PFSK-1 (cell line): ENCODE data around the gene RHOT2. TPM values are rescaled to one million over a fixed set of nuclear protein-coding genes. Genes with fewer than 3 reads are reported as not detected.
A peak's percentile ranks its signal among the peaks of the same experiment; 100 is the strongest.

Experiments used
- FOXP2 ChIP-seq: optimal IDR thresholded peaks from 2 replicates; pipeline ENCODE3; 2011; ENCODE audit warnings: borderline replicate concordance, control low read depth, inconsistent platforms; ENCODE audit not compliant: insufficient read depth; ENCODE audit errors: extremely low read length, extremely low read depth
- POLR2AphosphoS5 ChIP-seq: IDR thresholded peaks from 2 replicates; pipeline ENCODE4 v1.6.1; 2012; ENCODE audit warnings: low read depth, mild to moderate bottlenecking, control low read depth, low read length, moderate library complexity
- REST ChIP-seq, 2 experiments: IDR thresholded peaks; 2 replicates each; pipeline versions ENCODE4 v1.6.1 to v1.8.0; 2011 to 2012; ENCODE audit warnings: low read depth in 2 of 2, low read length in 2 of 2, control low read depth in 1 of 2, inconsistent platforms in 1 of 2, mild to moderate bottlenecking in 1 of 2, moderate library complexity in 1 of 2; ENCODE audit not compliant: insufficient read depth in 1 of 2
- SIN3A ChIP-seq: IDR thresholded peaks from 2 replicates; pipeline ENCODE4 v1.6.1; 2012; ENCODE audit warnings: mild to moderate bottlenecking, low read length, moderate library complexity, borderline replicate concordance; ENCODE audit not compliant: insufficient read depth
- TAF1 ChIP-seq: IDR thresholded peaks from 2 replicates; pipeline ENCODE4 v1.6.1; 2012; ENCODE audit warnings: low read length, control low read depth, borderline replicate concordance; ENCODE audit not compliant: insufficient read depth
- polyA plus RNA-seq: library from polyadenylated mRNA; unstranded; fragments of >200 nt; gene quantifications from one replicate; pipeline ENCODE4 v1.2.1, GENCODE V29; 2012; ENCODE audit warnings: low read depth, missing spikeins; ENCODE audit not compliant: insufficient read length

Gene RHOT2
- 139 TPM for polyA plus RNA-seq

DNA sequence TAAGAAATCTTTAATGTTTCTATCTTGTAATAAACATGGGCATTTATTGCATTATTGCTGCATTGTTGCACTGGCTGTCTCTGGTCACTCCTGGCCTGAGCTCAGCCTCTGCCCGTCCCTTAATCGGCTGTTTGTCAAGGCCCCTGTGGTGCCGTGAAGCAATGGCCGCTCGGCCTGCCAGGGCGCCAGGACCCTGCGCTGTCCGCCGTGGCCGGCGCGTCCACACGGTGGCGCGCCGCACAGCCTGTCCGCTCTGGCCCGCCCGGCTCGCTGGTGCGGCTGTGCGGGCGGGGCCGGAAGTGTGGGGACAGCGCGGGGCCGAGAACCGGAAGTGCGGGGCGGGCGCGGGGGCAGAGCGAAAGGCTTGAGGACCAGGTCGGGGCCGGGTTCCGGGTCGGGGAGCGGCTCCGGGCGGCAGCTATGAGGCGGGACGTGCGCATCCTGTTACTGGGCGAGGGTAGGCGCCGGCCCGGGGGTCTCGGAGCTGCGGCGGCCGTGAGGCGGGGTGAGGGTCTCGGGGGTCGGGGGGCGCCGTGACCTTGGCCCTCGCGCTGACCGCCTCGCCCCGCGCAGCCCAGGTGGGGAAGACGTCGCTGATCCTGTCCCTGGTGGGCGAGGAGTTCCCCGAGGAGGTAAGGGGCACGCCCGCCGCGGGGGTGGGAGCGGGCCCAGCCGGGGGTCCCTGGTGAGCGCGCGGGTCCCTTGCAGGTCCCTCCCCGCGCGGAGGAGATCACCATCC, at the start of gene RHOT2:
TSS of gene RHOT2 (plus strand) at position 353 of the 739 bp plus-strand sequence. CDS start at position 421, 68 bp downstream.
- TF ChIP-seq REST (IDR thresholded peaks at IDR 0.05; ENCODE audit: insufficient read depth in 1 of 2, low read depth in 2 of 2, low read length in 2 of 2) (peak; percentile 35 to 49; a peak in 2 of 4 replicates), POLR2AphosphoS5 (peak; percentile 84), FOXP2 (no peak), SIN3A (peak; percentile 59; the same call in 1 of the 2 replicates), TAF1 (peak; percentile 82; the same call in 1 of the 2 replicates)

DNA sequence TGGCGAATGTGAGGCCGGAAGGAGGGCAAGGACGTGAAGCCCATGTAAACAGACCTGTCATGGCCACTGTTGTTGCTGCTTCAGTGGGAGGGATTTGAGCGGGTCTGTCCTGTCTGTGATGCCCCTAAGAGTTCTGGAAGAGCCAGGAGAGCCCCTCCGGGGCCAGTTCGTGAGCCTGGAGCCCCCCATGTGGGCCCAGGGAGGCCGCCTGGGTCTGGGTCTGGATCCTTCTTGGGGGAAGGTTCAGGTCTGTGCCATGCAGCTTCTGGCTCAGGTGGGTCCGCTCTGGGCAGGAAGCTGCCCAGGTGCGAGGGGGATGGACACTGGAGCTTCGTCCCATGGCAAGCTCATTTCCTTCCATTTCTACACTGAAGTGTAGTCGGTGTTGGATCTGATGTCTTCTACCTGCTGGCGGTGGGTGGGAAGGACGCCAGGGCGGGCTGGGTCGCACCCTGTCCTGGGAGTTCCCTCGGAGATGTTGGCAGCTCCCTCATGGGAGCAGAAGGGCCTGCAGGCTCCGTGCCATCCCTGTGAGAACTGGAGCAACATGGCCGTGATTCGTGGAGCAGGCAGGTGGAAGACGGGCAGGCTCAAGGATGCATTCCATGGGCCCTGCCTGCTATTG, 48.3 kb upstream of the RHOT2 start:
- TF ChIP-seq SIN3A (no peak), POLR2AphosphoS5 (no peak), FOXP2 (no peak), REST (IDR thresholded peaks at IDR 0.05; ENCODE audit: insufficient read depth in 1 of 2, low read depth in 2 of 2, low read length in 2 of 2) (no peak), TAF1 (no peak)

DNA sequence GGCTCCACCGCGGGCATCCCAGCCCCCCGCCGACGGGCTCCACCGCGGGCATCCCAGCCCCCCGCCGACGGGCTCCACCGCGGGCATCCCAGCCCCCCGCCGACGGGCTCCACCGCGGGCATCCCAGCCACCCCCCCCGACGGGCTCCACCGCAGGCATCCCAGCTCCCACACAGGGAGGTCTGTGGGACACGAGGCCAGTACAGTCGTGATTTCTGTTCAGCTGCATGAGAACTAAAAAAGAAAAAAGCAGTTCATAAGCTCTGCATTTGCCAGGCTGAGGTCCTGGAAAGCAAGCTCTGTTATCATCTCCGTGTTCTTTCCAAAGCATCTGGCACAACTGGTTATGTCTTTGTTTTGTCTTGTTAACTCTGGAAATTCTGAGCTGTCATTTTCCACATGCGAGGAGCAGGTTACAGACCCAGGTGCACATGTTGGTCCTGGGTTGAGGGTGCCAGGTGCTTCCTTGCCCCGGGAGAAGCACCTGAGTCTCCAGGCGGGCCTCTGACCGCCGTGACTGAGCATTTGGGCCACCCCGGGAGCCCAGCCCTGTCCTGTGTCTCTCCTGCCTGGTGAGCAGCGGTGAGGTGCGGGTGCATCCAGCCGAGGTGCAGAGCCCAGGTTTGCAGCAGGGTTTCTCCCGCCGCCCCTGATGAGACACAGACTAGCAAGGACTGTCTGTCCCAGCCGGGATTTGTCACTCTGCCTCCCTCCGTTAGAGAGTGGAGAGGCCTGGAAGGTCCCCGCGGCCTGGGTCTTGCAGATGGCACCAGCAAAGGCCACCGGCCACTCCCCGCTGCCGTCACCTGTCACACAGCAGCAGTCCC, 47.0 kb upstream of the RHOT2 start:
- TF ChIP-seq SIN3A (no peak), REST (IDR thresholded peaks at IDR 0.05; ENCODE audit: insufficient read depth in 1 of 2, low read depth in 2 of 2, low read length in 2 of 2) (no peak), FOXP2 (no peak), POLR2AphosphoS5 (no peak), TAF1 (no peak)

DNA sequence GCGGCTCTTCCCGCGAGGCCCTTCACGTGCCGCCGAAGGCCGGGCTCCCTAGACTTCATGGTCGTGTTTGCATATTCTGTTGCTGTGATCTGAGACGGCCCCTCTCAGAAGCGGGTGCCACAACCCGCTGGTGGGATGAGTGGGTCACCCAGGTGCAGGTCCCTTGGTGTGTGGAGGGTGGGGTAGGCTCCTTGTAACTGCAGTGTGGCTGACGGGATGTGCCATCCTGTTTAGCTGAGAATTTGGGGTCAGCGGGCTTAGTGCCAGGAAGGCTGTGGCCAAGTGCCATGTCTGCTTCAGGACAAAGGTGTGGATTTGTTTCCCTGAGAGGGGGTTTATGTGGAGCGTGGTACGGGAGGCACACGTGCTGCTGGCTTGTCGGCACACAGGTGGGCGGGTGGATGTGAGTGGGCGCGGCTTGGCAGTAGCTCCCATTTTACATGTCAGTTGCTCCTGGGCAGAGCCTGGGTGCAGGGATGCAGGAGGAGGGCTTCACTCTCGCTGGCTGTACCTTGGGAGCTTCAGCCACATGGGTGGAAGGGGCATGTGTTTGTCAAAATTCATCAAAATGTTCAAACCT, 46.3 kb upstream of the RHOT2 start:
- TF ChIP-seq TAF1, result no peak
- no peak for TF ChIP-seq SIN3A
- TF ChIP-seq REST (IDR thresholded peaks at IDR 0.05; ENCODE audit: insufficient read depth in 1 of 2, low read depth in 2 of 2, low read length in 2 of 2), result no peak
- no peak for TF ChIP-seq FOXP2
- TF ChIP-seq POLR2AphosphoS5, result no peak
